GM08714 (cell line): Measurements from ENCODE around the gene RNF38.
"Not testable (repeated sequence)": the region's sequence is repeated elsewhere in the genome, so short reads cannot be mapped to it uniquely, and the experiment has no call there.

Experiments used
- H3K4me3 ChIP-seq: fragments of 200-500 bp; sonication (Bioruptor generic); 2 replicates; pipeline ENCODE4 v1.5.1; 2014; ENCODE audit warnings: mild to moderate bottlenecking, low read length, inconsistent platforms
- ZNF274 ChIP-seq: IDR thresholded peaks from 2 replicates; pipeline ENCODE4 v1.6.1; 2012; ENCODE audit warnings: mild to moderate bottlenecking, low read depth, low read length

The RNF38 gene

DNA sequence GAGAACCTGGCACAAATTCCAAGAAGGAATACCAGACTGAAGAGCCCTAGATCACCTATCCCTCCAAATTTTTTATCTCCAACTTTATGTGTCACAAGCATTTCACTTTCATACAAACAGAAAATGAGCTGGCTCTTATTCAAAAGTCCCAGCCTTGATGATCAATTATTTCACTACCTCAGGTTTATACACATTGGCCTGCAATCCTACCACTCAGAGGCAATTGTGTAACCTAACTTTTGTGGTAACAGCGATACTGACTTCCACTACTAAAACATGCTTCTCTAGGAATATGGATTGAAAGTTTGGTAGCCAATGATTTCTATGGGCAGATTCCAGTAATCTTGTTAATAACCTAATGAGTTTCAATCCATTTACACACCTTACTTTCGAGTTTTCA lies 10.5 kb downstream of the RNF38 start:
- no peak for TF ChIP-seq ZNF274
- H3K4me3 ChIP-seq: no peak overlapping the region

DNA sequence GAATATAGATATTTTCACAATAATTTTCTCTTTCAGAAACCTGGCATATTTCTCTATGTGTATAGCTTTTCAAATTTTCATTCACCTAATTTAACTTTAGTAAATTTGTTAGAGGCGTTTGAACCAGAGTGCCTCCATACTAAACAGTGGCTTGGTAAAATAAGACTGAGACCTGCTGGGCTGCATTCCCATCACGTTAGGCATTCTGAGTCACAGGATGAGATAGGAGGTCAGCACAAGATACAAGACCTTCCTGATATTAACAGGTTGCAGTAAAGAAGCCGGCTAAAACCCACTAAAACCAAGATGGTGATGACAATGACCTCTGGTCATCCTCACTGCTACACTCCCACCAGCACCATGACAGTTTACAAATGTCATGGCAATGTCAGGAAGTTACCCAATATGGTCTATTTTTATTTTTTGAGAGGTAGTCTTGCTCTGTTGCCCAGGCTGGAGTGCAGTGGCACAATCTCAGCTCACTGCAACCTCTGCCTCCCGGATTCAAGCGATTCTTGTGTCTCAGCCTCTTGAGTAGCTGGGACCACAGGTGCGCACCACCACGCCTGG lies 13.6 kb downstream of the RNF38 start:
- H3K4me3 ChIP-seq: not testable (repeated sequence)

DNA sequence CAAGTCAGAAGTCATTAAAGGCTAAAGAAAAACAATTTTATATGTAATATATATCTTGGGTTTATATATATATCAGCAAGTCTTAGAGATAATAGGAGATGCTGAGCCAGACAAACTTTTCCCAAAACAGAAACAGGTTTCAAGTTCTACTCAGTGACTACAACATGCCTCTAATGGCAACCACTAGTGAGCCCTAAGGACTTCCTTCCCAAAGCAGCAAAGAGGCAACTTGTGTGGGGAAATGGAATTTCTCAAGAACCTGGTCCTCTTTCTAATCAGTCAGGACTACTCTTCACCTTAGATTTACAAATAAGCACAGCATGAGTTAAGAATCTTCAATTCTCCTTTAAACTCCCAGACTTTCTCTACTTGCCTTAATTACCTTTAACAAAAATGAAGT lies 17.6 kb downstream of the RNF38 start:
- TF ChIP-seq ZNF274: no peak
- no peak overlapping the region for H3K4me3 ChIP-seq

DNA sequence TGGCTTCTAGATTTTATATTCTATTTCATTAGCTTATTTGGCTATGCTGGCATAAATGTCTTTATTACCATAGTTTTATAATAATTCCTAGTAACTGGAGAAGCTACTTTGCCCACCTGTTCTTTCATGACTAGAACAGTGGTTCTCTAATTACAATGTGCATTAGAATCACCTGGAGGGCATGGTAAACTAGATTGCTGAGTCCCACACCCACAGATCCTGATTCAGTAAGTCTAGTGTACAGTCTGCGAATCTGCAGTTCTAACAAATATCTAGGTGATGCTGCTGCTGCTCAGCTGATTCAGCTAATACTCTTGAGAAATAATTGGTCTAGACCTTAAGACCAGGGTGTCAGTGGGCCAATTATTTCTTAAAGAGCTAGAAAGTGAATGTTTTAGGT lies 35.5 kb downstream of the RNF38 start:
- TF ChIP-seq ZNF274: no peak

DNA sequence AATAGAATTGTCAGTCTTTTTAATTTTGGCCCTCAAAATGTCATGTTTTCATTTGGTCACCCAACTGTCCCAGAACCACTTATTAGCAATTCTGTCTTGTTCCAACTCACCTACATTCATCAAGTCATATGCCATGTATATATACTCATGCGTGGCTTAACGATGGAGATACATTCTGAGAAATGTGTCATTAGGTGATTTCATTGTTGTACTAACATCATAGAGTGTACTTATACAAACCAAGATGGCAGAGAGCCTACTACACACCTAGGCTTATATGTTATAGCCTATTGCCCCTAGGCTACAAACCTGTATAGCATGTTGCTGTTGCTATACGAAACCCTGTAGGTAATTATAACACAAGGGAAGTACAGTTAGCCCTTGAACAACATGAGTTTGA lies 36.6 kb downstream of the RNF38 start:
- no peak overlapping the region for H3K4me3 ChIP-seq
- no peak for TF ChIP-seq ZNF274

More for the DNA sequence above, 35.5 kb downstream of the RNF38 start:
- no peak overlapping the region for H3K4me3 ChIP-seq

DNA sequence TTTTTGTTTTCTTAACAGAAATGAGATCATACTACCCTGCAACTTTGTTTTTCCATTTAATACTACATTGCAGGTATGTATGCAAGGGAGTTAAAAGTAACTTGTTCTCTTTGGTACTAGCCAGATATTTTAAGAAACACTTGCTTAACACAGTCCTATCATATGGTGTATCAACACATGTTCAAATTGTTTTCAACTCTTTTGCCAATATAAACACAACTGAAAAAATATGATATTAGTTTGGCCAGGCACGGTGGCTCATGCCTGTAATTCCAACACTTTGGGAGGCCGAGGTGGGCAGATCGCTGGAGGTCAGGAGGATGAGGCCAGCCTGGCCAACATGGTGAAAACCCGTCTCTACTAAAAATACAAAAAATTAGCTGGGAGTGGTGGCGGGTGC lies 41.6 kb downstream of the RNF38 start:
- no peak overlapping the region for H3K4me3 ChIP-seq

DNA sequence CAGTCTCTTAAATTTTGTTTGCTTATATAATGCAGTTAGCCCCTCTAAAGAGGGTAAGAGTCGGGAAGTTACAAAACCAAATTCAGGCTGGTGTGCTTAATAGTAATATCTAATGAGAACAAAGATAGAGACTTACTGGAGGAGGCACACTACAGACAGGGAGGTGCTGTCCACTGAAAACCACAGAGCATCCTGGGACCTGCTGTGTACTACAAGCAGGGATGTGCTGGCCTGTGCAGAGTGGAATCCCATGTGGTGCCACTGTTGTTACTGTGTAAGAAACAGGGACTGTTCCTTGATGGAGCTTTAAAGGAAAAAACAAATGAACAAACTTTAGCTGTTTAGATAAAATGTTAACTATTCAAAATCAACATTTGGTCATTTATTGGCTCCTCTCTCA lies 42.4 kb downstream of the RNF38 start:
- no peak overlapping the region for H3K4me3 ChIP-seq
- no peak for TF ChIP-seq ZNF274

More for the DNA sequence above, 41.6 kb downstream of the RNF38 start:
- TF ChIP-seq ZNF274: no peak

DNA sequence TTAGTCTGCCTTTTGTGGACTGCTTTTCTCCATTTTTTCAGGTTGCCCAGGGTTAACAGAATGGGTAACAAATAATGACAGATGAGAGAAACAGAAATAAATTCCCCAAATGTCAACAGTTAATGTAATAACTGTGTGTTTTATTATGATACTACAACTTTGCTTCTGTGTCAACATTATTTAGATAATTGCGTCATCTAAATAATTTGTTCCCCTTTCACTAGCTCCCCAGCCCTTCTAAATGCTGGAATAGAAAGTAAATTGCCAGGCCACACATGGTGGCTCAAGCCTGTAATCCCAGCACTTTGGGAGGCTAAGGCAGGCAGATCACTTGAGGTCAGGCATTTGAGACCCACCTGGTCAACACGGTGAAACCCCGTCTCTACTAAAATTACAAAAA lies 53.5 kb downstream of the RNF38 start:
- H3K4me3 ChIP-seq: no peak overlapping the region
- no peak for TF ChIP-seq ZNF274

DNA sequence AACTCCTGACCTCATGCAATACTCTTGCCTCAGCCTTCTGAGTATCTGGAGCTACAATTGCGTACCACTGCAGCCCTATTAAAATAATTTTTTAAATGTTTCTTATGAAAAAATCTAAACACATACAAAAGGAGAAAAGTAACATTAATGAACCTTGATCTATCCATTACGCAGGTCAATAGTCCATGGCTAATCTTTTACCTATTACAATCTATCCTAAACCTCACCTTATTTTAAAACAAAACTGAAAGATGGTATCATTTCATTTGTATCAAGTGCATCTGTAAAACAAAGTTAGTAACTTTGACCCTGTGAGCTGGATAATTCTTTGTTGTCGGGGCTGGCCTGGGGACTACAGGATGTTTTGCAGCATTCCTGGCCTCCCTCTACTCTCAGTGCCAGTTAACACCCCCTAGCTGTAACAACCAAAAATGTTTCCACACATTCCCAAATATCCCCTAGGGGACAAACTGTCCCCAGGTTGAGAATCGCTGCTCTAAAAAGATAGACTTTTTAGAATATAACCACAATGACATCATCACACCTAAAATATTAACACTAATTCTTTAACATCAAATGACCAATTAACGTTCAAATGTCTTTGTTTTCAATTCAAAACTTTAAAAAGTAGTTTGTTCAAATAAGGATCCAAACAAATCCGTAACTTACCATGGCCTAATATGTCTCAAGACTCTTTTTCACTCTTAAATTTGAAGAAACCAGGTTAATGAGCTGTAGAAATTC lies 54.8 kb downstream of the RNF38 start:
- no peak for TF ChIP-seq ZNF274
- H3K4me3 ChIP-seq: no peak overlapping the region

DNA sequence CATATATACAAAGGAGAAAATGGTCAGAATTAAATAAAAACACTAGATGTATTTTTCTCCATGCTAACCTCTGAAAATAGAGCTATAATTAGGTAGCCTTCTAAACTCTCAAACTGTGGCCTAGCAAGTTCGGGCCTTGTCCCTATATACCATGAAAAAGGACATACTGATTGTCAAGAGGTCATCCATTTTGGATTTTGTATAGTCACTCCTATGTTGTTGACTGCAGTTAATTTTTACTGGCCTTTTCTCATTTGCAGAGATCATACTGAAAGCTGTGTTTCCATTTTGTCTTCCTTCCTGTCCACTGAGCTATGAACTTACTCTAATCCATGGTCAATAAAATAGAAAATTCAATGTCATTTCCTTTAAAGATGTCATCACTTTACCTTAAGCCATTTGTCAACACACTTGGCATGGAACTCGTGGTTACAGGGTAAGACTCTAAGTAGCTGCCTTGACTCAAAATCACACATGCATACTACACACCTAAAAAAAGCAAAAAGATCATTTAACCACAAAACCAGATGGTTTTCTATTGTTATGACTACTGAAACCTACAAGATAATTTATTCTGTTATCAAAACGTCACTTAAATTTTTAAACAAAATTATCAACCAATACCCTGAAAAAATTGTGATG lies 58.0 kb downstream of the RNF38 start:
- H3K4me3 ChIP-seq: no peak overlapping the region
- no peak for TF ChIP-seq ZNF274

DNA sequence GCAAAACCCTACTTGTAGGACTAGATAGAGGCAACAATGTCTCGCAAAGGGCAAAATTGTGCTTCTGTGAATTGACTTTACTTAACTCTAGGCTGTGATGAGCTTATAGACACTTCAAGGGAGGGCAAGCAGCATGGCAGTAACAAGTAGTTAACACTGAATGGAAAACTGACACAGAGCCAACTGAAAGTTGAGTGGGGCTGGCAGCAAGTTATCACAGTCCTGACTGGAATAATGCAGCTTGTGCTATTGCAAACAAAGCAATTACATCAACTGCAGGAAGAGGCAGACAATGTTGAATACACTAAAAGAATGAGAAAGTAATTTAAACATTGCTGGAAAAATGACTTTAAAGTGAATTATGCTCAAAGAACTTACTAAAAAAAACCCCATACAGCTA lies 62.2 kb downstream of the RNF38 start:
- no peak overlapping the region for H3K4me3 ChIP-seq
- no peak for TF ChIP-seq ZNF274

DNA sequence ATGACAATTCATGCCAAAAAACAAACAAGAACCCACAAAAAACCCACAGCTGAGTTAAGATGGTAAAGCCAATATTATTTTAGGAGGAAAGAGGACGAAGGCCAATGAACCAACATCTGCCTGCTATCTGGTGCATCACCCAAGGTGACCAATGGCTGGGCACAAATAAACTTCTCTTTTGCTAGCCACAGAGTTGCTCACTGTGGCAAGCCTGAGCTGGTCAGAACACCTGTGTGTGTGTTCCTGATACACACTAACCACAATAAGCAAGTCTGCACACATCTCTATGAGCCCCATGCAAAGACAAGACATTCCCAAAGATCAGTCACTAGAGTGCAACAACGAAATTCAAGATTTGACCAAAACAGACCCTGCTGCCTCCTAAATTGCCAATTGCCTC lies 63.1 kb downstream of the RNF38 start:
- TF ChIP-seq ZNF274: no peak
- H3K4me3 ChIP-seq: no peak overlapping the region

DNA sequence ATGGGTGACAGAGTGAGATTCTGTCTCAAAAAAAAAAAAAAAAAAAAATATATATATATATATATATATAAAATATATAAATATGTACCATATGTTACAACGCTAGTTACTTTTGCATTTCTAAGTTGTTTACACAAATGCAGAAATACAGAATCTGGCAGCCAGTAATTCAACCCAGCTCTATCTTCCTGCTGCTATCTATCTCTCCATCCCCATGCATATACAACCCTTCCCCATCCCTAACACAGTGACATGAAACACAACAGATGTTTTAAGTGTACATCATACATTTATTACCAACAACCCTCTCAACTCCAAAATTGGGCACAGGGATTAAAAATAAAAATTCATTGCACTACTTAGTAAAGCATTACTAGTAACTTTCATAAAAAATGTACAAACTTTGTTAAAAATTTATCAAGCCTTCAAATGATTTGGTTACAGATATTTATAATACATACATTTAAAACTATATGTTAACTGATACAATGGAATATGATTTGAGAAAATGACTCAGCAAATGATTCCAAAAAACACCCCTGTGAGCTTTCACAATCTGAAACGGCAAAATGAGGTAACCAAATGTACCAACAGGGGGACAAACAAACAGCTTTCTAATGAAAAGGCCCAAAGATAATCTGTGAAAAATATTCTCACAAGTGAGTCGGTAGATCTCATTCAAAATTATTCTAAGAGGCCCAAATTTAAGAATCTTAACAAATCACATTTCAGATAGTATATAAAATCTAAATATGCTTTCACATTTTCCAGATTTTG lies 63.8 kb downstream of the RNF38 start:
- no peak for TF ChIP-seq ZNF274

DNA sequence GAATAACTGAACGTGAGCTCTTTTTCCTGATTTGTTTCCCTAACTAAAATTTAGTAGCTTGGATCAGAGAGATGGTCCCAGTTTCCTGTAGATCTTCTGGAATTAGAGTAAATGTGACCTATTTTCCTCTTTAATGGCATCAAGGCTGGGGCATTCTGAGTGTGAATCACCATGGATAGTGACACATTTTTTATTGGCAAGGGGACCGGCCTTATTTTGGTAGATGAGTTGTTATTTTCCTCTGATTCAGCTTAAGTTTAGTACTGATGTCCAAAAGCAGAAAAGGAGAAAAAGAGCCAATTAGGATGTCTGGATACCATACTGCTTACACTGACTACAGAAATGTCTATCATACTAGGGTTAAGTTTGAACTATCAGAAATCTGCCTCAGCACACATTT lies 68.1 kb downstream of the RNF38 start:
- H3K4me3 ChIP-seq: no peak overlapping the region
- no peak for TF ChIP-seq ZNF274

More for the DNA sequence above, 63.8 kb downstream of the RNF38 start:
- no peak overlapping the region for H3K4me3 ChIP-seq
